Measurements from ENCODE around the gene GFOD1.

- peak in 1 of 4 experiments; percentile 17 for TF ChIP-seq CTCF (IDR thresholded peaks at IDR 0.05)
- no peak for TF ChIP-seq POLR2AphosphoS5 (IDR thresholded peaks at IDR 0.05)
- TF ChIP-seq POLR2A (IDR thresholded peaks at IDR 0.05), result peak in 1 of 2 donors; percentile 23
- TF ChIP-seq EP300 (IDR thresholded peaks at IDR 0.05), result no peak
Observed at GRCh38 chr6:13488015-13488895, 855 bp upstream of the GFOD1 start.

All from sigmoid colon (tissue), 4 donors.